GM21423 (cell line): ENCODE data around the gene PHLDA1.

Experiments used
- ATAC-seq: cut with Tn5 transposase; IDR thresholded peaks from one replicate; pipeline ENCODE4 v1.9.1; 2021; ENCODE audit warnings: mild to moderate bottlenecking, moderate library complexity; ENCODE audit not compliant: unreplicated experiment

PHLDA1 gene

DNA sequence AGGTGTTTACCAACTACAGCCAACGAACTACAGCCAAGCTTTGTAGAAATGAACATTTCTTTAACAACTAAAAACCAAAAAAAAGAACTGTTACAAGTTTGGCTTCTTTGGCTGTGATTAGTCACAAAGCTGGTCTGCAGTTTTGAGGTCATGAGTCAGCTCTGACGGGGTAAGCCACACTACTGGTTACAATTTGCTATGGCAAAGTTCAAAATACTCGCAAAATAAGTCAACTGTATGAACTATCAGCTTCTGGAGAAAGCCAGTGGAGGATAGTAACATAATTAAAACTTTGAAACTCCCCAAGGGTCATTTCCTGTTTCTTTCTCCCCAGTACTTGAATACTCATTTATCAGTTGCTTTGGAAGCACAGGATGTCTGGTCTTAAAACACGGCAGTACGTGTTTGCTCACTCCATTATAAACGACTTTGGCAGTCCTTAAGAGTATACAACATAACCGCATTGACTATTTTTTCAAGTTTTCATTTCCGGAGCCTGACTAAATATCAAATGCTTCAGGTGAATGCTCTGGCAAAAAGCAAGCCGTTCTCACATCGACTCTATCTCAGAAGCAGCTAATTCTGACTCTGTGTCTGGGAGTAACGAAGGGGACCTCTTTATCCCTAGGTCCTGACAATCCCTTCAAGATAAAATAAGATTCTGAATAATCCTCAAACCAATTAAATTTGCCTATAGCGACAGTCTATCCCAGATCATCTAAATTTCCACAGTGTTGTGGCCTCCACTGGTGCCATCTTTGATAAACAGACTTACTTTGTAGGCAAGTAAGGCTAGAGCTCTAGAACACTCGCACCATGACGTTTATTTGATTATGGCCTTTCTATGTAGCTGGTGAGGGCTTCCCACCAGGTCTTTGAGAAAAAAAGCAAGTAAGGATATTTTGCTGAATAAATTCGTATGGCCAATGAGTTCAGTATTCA lies 10.6 kb downstream of the PHLDA1 start:
- ATAC-seq, result peak; percentile 52

- ATAC-seq, result peak; percentile 85
Observed at GRCh38 chr12:76020281-76020680, 11.3 kb downstream of the PHLDA1 start.

GRCh38 chr12:76018672-76019071 lies 12.9 kb downstream of the PHLDA1 start:
- no peak for ATAC-seq

GRCh38 chr12:76018111-76018510 lies 13.5 kb downstream of the PHLDA1 start:
- no peak for ATAC-seq

DNA sequence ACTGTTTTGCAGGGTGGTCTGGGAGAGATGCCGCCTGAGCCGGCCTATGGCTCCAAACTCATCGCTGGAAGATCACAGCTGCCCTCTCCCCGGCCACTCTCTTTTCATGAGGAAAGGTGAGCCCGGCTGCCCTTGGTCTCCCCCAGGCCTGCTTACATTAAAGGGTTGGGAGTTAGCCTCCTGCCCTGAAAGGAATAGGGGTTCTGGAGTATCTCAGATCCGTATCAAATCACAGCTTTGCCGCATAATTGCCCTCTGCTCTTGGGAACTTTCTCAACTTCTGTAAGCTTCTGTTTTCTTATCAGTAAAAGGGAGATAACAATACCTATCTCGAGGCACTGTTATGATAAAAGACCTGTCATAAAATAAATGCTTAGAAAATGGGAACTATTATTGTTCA lies 17.6 kb downstream of the PHLDA1 start:
- ATAC-seq, result no peak

DNA sequence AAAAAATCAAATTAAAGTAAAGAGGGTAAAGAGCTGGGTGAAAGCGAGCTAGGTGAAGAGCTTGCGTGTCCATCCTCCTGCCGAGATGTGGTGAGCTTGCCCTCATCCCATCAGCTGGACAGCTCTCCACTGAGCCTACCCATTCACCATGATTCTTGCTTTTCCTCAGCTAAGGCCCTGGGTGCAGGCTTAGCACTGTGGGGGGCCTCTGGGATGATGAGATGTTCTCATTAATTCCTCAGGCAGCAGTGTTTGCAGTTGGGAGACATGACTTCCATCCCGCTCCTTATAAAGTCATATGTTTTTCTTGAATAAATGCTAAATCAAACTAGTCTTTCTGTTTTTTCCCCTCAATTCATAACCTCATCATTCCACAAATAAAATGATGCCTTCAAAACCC lies 18.0 kb downstream of the PHLDA1 start:
- ATAC-seq, result no peak

DNA sequence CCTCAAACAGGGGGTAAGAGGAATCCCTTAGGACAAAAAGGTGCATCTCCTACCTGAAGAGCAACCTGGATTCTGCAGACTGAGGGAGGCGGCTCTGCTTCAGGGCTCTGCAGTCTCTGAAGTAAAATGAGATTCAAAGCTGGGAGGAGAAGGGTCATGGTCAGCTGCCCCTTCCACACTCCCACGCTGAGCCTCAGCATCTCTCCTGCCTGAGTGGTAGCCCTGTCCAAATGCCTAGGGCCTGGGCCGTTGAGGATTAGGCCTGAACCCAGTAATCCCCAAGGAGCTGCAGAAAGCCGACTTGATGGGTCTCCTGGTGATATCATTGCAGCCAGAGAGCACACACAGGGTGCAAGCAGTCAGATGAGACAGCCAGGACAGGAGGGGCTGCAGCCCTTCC lies 18.9 kb downstream of the PHLDA1 start:
- no peak for ATAC-seq

DNA sequence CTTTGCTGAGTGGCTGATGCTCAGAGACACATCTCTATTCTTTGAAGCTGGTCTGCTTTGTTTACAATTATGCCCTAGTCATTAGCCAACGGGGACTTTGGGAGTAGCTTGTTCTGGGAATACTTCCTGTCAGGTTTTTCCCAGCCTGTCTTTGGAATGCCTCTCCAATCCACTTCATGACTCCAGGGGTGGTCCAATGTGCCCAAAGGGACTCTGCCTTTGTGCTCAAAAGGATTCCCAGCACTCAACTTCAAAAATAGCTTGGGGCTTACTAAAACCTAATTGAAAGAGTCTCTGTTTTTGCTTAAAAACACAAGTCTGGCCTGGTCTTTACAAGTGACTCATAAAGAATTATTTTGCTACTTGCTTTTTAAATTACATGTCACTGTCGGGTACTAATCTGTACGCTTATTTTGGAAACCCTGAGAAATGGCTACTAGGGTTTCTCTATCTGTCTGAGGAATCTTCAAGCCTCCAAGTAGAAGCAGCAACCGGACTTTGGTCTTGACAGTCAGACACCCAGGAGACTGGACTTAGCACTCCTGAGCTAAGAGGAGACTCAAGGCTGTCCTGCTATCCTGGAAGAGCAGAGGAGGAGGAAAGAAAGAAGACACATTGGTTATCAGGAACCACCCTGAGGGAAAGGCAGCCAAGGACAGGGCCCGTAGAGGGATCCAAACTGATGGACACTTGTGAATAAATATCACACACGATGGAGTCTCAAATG lies 20.7 kb downstream of the PHLDA1 start:
- no peak for ATAC-seq

GRCh38 chr12:76008428-76008827 lies 23.1 kb downstream of the PHLDA1 start:
- ATAC-seq, result no peak

GRCh38 chr12:76007640-76008039 lies 23.9 kb downstream of the PHLDA1 start:
- ATAC-seq, result no peak

DNA sequence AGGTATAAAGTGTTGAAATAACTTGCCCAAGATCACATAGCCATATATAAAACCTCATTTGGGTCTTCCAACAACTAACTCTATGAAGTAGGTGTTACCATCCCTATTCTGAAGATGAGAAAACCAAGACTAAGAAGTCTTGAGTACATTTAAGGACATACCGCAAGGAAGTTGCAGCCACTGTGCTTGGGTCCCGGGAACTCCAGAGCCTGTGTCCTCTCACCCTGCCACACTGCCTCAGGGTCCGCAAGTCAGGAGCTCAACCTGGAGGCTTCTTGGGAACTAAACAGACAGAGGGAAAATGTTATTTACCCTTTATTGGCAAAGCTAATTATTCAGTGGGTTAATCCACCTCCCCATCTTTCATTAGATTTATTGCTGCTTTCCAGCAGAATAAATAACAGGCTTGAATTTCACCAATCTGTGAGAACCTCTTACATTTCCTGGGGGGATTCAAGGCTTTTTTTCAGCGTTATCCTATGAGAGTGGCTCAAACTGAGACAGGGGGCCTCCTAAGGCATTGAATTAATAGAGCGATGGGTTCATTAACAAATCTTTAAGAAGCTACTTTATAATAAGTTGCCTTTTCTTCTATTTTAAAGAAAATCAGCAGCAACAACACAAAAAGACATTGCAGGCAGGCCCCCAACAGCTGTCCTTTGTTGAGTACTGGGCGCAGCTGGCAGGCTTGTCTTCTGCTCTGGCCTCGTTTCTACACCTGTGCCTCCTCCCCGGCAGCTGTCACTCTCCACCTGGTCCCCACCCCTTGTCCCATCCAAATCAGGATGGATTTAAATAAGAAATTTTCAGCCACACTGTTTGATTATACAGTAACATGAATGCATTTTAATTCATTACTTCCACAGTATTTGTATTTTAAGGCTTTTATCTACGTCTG lies 25.3 kb downstream of the PHLDA1 start:
- ATAC-seq, result no peak

- ATAC-seq, result no peak
Observed at GRCh38 chr12:76003355-76003638, 28.3 kb downstream of the PHLDA1 start.

DNA sequence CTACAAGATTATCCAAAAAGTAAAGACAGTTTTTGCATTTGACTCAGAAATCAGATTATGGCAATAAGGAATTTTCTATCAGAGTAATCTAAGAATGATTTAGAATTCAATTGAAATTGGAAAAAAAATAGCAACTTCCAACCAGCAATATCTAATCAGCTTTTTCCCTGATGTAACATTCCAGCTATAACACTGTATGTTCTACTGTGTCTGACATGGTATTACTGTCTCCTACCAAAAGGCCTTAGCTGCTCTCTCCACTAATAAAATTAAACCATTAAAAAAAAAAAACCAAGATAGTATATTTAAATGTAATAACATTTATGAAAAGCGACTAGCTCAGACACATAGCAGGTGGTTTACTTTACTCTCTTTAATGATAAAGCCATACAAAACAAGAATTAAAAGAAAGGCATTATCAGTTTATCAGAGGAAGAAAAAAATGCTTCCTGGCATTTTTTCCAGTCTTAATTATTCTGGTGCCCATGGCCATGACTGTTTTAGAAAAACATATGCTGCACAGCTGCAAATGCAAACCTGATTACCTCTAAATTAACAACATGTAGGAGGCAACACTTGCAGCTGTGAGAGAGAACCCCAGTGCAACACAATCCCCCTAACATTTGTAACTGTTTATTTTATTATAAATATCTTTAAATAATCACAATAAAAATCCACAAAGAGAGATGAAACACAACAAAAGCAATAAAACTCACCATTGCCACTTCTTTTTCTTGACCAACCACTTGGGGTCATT lies 28.8 kb downstream of the PHLDA1 start:
- no peak for ATAC-seq

- no peak for ATAC-seq
Observed at GRCh38 chr12:75998292-75999063, 33.1 kb downstream of the PHLDA1 start.

DNA sequence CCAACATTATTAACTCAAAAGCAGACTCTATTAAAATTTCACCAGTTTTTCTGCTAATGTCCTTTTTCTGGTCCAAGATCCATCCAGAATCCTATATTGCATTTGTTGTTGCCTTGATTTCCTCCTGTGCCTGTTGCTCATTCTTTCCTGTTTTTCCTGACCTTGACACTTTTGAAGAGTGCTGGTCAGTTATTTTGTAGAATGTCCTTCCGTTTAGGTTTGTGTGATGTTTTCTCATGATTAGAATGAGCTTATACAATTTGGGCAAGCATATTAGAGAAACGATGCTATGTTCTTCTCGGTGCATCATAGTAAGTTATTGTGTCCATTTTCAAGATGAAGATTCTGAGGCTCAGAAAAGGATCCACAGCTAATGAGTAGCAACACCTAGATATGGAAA lies 33.9 kb downstream of the PHLDA1 start:
- no peak for ATAC-seq

DNA sequence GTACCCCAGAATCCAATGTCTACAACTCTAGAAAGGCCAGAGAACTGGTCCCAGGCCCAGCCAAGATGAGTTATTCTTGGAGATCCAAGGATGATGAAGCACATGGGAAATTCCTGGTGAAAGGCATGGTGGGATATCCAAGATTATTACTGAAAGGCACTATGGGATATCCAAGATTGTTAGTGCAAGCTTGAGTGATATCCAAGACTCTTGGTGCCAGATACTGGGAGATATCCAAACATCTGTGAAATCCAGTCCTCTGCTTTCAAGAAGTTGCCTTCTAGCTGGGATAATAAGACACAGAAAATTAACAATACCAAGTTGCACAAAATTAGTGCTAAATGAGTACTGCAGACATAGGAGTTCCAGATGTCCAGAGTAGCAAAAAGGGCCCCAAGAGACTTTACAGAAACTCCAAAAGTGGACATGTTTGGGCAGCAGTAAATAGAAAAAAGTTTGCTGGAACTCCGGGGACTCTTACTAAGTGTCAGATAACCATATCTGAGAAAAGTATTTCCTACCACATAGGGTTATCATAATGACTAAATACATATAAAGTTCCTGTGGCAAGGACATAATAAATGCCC lies 34.6 kb downstream of the PHLDA1 start:
- no peak for ATAC-seq

GRCh38 chr12:75995691-75996090 lies 35.9 kb downstream of the PHLDA1 start:
- no peak for ATAC-seq

GRCh38 chr12:75994069-75994740 lies 37.4 kb downstream of the PHLDA1 start:
- no peak for ATAC-seq

GRCh38 chr12:75991753-75992152 lies 39.8 kb downstream of the PHLDA1 start:
- no peak for ATAC-seq
